Measurements from ENCODE around the gene KAZN.

GRCh38 chr1:14993414-14993813 is 394.9 kb downstream of the KAZN start:
- TF ChIP-seq CTBP1 (IDR thresholded peaks at IDR 0.05; ENCODE audit: borderline replicate concordance) (no peak), FOXK2 (IDR thresholded peaks at IDR 0.05) (no peak)

Data from HEK293T (cell line).